HCT116 (cell line): ENCODE data around the gene APOLD1. TPM values are rescaled to one million over a fixed set of nuclear protein-coding genes. Genes with fewer than 3 reads are reported as not detected.

ENCODE experiments used
- ATAC-seq: fragments of 200-7000 bp; cut with Tn5 transposase; 2 replicates; pipeline ENCODE4 v1.9.1; 2020; ENCODE audit warnings: mild to moderate bottlenecking, moderate library complexity
- BruUV-seq: library from RNA; stranded (reverse); fragments of 400-500 nt; replicated peaks from 2 replicates; lab custom pipeline; 2021; lab: Mats Ljungman, UMichigan
- CTCF ChIA-PET: fragments of 300-600 bp; sonication (Branson Sonifier 250); formaldehyde crosslinking; loops from one replicate; lab custom pipeline; 2021; ENCODE audit warnings: antibody characterized with exemption; lab: Charles Lee
- POLR2A ChIA-PET: fragments of 300-600, 350-600 bp; sonication (Branson Sonifier 250); formaldehyde crosslinking; loops from one replicate; lab custom pipeline; 2021; ENCODE audit warnings: antibody characterized with exemption; lab: Charles Lee
- RAD21 ChIA-PET, 2 experiments: fragments of 300-600 bp; sonication (Branson Sonifier 250); formaldehyde crosslinking; loops; one replicate each; lab custom pipeline; 2023; ENCODE audit warnings: low total read pairs in 2 of 2; ENCODE audit not compliant: uncharacterized antibody in 2 of 2, unreplicated experiment in 2 of 2, low non-redundant PET in 1 of 2; lab: Charles Lee
- DNase-seq: peaks from one replicate; pipeline ENCODE4 v3.0.0-alpha.2; 2010; ENCODE audit warnings: low read depth, low spot score
- H2AFZ ChIP-seq: fragments of 200-600 bp; shearing (Covaris generic), sonication (generic); 2 replicates; pipeline ENCODE4 v1.6.1; 2017; ENCODE audit warnings: low read depth, mixed run types, mixed read lengths, antibody characterized with exemption, low read length; ENCODE audit not compliant: poor library complexity, severe bottlenecking
- H3K27ac ChIP-seq: 2 replicates; pipeline ENCODE4 v1.5.1; 2012; ENCODE audit warnings: low read depth, low read length
- H3K27me3 ChIP-seq: fragments of 200-600 bp; sonication (generic); 2 replicates; pipeline ENCODE4 v1.6.1; 2016; ENCODE audit warnings: mixed run types, low read length, mixed read lengths; ENCODE audit not compliant: insufficient read depth
- H3K36me3 ChIP-seq, 2 experiments: fragments of 200-500 bp in 1 of 2; fragments of 200-600 bp in 1 of 2; sonication (Bioruptor generic) in 1 of 2; sonication (generic) in 1 of 2; 2 replicates each; pipeline versions ENCODE4 v1.5.1 to v1.6.1; 2014 to 2016; ENCODE audit warnings: low read length in 2 of 2, inconsistent platforms in 1 of 2, mixed read lengths in 1 of 2, mixed run types in 1 of 2; ENCODE audit not compliant: insufficient read depth in 2 of 2, control insufficient read depth in 1 of 2
- H3K4me1 ChIP-seq, 2 experiments: fragments of 200-600 bp in 1 of 2; sonication (generic) in 1 of 2; 2 replicates each; pipeline versions ENCODE4 v1.5.1 to v1.6.1; 2012 to 2017; ENCODE audit warnings: low read length in 2 of 2, inconsistent platforms in 1 of 2, mild to moderate bottlenecking in 1 of 2, mixed read lengths in 1 of 2, mixed run types in 1 of 2, moderate library complexity in 1 of 2; ENCODE audit not compliant: insufficient read depth in 2 of 2, control insufficient read depth in 1 of 2
- H3K4me2 ChIP-seq: fragments of 200-600 bp; sonication (generic); 2 replicates; pipeline ENCODE4 v1.6.1; 2017; ENCODE audit warnings: mixed run types, low read length, mixed read lengths
- H3K4me3 ChIP-seq, 2 experiments: fragments of 200-600 bp in 1 of 2; sonication (generic) in 1 of 2; replicated peaks in 1 of 2; 2 replicates each; pipeline ENCODE4 v1.5.1; 2011 to 2016; ENCODE audit warnings: low read length in 2 of 2, control low read depth in 1 of 2, low read depth in 1 of 2, mild to moderate bottlenecking in 1 of 2, mixed read lengths in 1 of 2, mixed run types in 1 of 2
- H3K79me2 ChIP-seq: fragments of 200-600 bp; sonication (generic); 2 replicates; pipeline ENCODE4 v1.6.1; 2017; ENCODE audit warnings: mild to moderate bottlenecking, mixed run types, low read length, moderate library complexity, mixed read lengths; ENCODE audit not compliant: insufficient read depth
- H3K9ac ChIP-seq: fragments of 200-600 bp; sonication (generic); 2 replicates; pipeline ENCODE4 v1.6.1; 2016; ENCODE audit warnings: low read length, mixed read lengths
- H3K9me2 ChIP-seq: fragments of 200-600 bp; sonication (generic), shearing (Covaris generic); 2 replicates; pipeline ENCODE4 v1.6.1; 2017; ENCODE audit warnings: mixed run types, mild to moderate bottlenecking, moderate library complexity; ENCODE audit not compliant: insufficient read depth
- H3K9me3 ChIP-seq, 2 experiments: fragments of 200-500 bp in 1 of 2; fragments of 200-600 bp in 1 of 2; sonication (Bioruptor generic) in 1 of 2; sonication (generic) in 1 of 2; 2 replicates each; pipeline ENCODE4 v1.6.1; 2014 to 2017; ENCODE audit warnings: low read length in 2 of 2, mixed read lengths in 2 of 2, inconsistent platforms in 1 of 2, low read depth in 1 of 2, mild to moderate bottlenecking in 1 of 2, mixed run types in 1 of 2, moderate library complexity in 1 of 2; ENCODE audit not compliant: control insufficient read depth in 1 of 2, insufficient read depth in 1 of 2
- H4K20me1 ChIP-seq: fragments of 200-600 bp; sonication (generic), shearing (Covaris generic); 2 replicates; pipeline ENCODE4 v1.6.1; 2017; ENCODE audit warnings: mixed run types, mild to moderate bottlenecking, moderate library complexity; ENCODE audit not compliant: insufficient read depth
- CBX3 ChIP-seq: IDR thresholded peaks from 2 replicates; pipeline ENCODE4 v1.6.1; 2012; ENCODE audit warnings: low read depth
- CEBPB ChIP-seq: IDR thresholded peaks from 2 replicates; pipeline ENCODE4 v1.6.1; 2012; ENCODE audit warnings: low read depth
- EGR1 ChIP-seq: IDR thresholded peaks from 2 replicates; pipeline ENCODE4 v1.6.1; 2012; ENCODE audit warnings: low read depth
- ELF1 ChIP-seq: IDR thresholded peaks from 2 replicates; pipeline ENCODE4 v1.6.1; 2012; ENCODE audit warnings: low read depth, borderline replicate concordance
- FOSL1 ChIP-seq: IDR thresholded peaks from 2 replicates; pipeline ENCODE4 v1.6.1; 2012; ENCODE audit warnings: low read depth
- JUND ChIP-seq: IDR thresholded peaks from 2 replicates; pipeline ENCODE4 v1.6.1; 2012
- POLR2A ChIP-seq: IDR thresholded peaks from 2 replicates; pipeline ENCODE4 v1.7.0; 2011; ENCODE audit warnings: borderline replicate concordance; ENCODE audit not compliant: insufficient read depth, insufficient read length; ENCODE audit errors: extremely low read depth
- POLR2AphosphoS5 ChIP-seq: IDR thresholded peaks from 2 replicates; pipeline ENCODE4 v1.6.1; 2011; ENCODE audit warnings: mild to moderate bottlenecking, low read depth, low read length, moderate library complexity
- RAD21 ChIP-seq: IDR thresholded peaks from 2 replicates; pipeline ENCODE4 v1.6.1; 2012; ENCODE audit warnings: low read depth, mild to moderate bottlenecking
- SIN3A ChIP-seq: IDR thresholded peaks from 2 replicates; pipeline ENCODE4 v1.6.1; 2012; ENCODE audit warnings: low read depth
- SP1 ChIP-seq: IDR thresholded peaks from 2 replicates; pipeline ENCODE4 v1.6.1; 2012; ENCODE audit warnings: low read depth
- SRF ChIP-seq: IDR thresholded peaks from 2 replicates; pipeline ENCODE4 v1.6.1; 2012; ENCODE audit warnings: low read depth
- TCF7L2 ChIP-seq: IDR thresholded peaks from 2 replicates; pipeline ENCODE4 v1.7.0; 2011; ENCODE audit warnings: borderline replicate concordance, inconsistent platforms; ENCODE audit not compliant: insufficient read depth, insufficient read length; ENCODE audit errors: extremely low read depth
- YY1 ChIP-seq: IDR thresholded peaks from 2 replicates; pipeline ENCODE4 v1.6.1; 2011; ENCODE audit warnings: low read length, low read depth, moderate library complexity, mild to moderate bottlenecking; ENCODE audit not compliant: insufficient replicate concordance; ENCODE audit errors: extremely low read depth
- ZNF274 ChIP-seq: fragments of 200-500 bp; sonication (Bioruptor generic); IDR thresholded peaks from 2 replicates; pipeline ENCODE4 v1.6.1; 2014; ENCODE audit warnings: mild to moderate bottlenecking, low read depth, low read length, inconsistent platforms
- intact Hi-C: fragments of 100-400 bp; cut with micrococcal nuclease; formaldehyde crosslinking; loops from 2 replicates; pipeline ENCODE4 v1.10.0; 2022
- total RNA-seq: library from RNA; stranded (reverse); gene quantifications from one replicate; pipeline ENCODE4 v1.2.1, GENCODE V29; 2021; ENCODE audit not compliant: unreplicated experiment
- TF ChIP-seq, protein P1 (sequence below), 3 experiments: fragments of 200-600 bp in 1 of 3; sonication (generic) in 1 of 3; IDR thresholded peaks in 2 of 3; conservative IDR thresholded peaks in 1 of 3; 2 replicates each; pipeline ENCODE4 v1.5.1; 2012 to 2017; ENCODE audit warnings: low read depth in 2 of 3, low read length in 2 of 3, antibody characterized with exemption in 1 of 3, borderline replicate concordance in 1 of 3, control low read depth in 1 of 3, mild to moderate bottlenecking in 1 of 3, mixed read lengths in 1 of 3, mixed run types in 1 of 3, moderate library complexity in 1 of 3; ENCODE audit not compliant: insufficient read depth in 1 of 3
- TF ChIP-seq, protein P2 (sequence below): IDR thresholded peaks from 2 replicates; pipeline ENCODE4 v1.6.1; 2012
- TF ChIP-seq, protein P3 (sequence below): IDR thresholded peaks from 2 replicates; pipeline ENCODE4 v1.6.1; 2011; ENCODE audit warnings: mild to moderate bottlenecking, low read length, moderate library complexity; ENCODE audit not compliant: insufficient replicate concordance; ENCODE audit errors: extremely low read depth
- TF ChIP-seq, protein P4 (sequence below): IDR thresholded peaks from 2 replicates; pipeline ENCODE4 v1.6.1; 2012

APOLD1 gene
- total RNA-seq, 1 experiment from 2014 or later: 3.9 TPM

DNA sequence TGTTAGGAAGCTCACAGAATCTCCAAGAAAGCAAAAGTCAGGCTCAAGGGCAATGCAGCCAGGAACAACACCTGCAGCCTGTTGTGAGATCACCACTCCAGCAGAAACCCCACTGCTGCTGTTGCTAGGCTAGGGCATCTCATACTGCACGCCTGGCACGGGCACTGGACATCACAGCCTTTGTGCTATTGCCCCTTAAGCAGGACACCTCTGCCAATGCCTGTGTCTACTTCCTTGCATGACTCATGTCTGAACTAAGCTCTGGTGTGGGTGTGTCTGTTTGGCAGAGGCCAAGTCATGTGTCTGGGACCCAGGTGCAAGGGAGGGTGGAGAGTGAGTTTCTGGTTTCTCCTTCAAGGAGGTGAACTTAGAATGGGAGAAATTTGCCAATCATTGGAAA, 17.7 kb downstream of the APOLD1 start:
- Histone ChIP-seq H3K9ac (peak overlapping the region; percentile 65), H4K20me1 (no peaks in the 10 kb centered on the region), H3K9me2 (no peaks in the 10 kb centered on the region), H3K79me2 (no peaks in the 10 kb centered on the region), H3K9me3 (no peaks in the 10 kb centered on the region), H3K4me3 (peak overlapping the region in 1 of 2 experiments; percentile 45; a peak in 2 of 4 replicates), H2AFZ (no peak overlapping the region), H3K27me3 (no peaks in the 10 kb centered on the region), H3K36me3 (no peaks in the 10 kb centered on the region), H3K27ac (peak overlapping the region; percentile 40; the same call in 1 of the 2 replicates), H3K4me1 (peaks cover 34 to 64% of the 10 kb centered on the region in 2 experiments), H3K4me2 (peak overlapping the region; percentile 79)
- peak; percentile 92 for DNase-seq
- POLR2A ChIA-PET: interaction anchor here (0.7 to 3.1 kb wide), 8 partner anchors 9 to 173 kb away, joined by 3 to 21 read pairs (median 4); partner anchors contain the start of genes DDX47 and GPRC5A
- CTCF ChIA-PET: interaction anchor here (0.8 to 2.4 kb wide), 7 partner anchors 9 to 183 kb away, joined by 3 to 12 read pairs (median 4); no protein-coding TSS in a partner anchor
- intact Hi-C loops: loop anchor here (10.0 kb wide), 1 partner anchor 402 kb away; no protein-coding TSS in a partner anchor
- BruUV-seq: no TSS peak
- TF ChIP-seq, protein P1, sequence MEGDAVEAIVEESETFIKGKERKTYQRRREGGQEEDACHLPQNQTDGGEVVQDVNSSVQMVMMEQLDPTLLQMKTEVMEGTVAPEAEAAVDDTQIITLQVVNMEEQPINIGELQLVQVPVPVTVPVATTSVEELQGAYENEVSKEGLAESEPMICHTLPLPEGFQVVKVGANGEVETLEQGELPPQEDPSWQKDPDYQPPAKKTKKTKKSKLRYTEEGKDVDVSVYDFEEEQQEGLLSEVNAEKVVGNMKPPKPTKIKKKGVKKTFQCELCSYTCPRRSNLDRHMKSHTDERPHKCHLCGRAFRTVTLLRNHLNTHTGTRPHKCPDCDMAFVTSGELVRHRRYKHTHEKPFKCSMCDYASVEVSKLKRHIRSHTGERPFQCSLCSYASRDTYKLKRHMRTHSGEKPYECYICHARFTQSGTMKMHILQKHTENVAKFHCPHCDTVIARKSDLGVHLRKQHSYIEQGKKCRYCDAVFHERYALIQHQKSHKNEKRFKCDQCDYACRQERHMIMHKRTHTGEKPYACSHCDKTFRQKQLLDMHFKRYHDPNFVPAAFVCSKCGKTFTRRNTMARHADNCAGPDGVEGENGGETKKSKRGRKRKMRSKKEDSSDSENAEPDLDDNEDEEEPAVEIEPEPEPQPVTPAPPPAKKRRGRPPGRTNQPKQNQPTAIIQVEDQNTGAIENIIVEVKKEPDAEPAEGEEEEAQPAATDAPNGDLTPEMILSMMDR (IDR thresholded peaks at IDR 0.05 in 2 of 3, conservative IDR thresholded peaks at IDR 0.05 in 1 of 3; ENCODE audit: borderline replicate concordance in 1 of 3, insufficient read depth in 1 of 3, low read depth in 2 of 3, low read length in 2 of 3): no peak
- TF ChIP-seq ZNF274 (no peak), ELF1 (no peak; the same call in 1 of the 2 replicates), SP1 (peak; percentile 98), CBX3 (peak; percentile 97; the same call in 1 of the 2 replicates), JUND (peak; percentile 97), SRF (peak; percentile 65; the same call in 1 of the 2 replicates), FOSL1 (peak; percentile 92), CEBPB (peak; percentile 67; the same call in 1 of the 2 replicates), RAD21 (peak; percentile 18; the same call in 1 of the 2 replicates), YY1 (peak; percentile 37), POLR2AphosphoS5 (peak; percentile 76), TCF7L2 (peak; percentile 56), SIN3A (peak; percentile 93), POLR2A (no peak), EGR1 (peak; percentile 69; the same call in 1 of the 2 replicates)
- TF ChIP-seq, protein P2, sequence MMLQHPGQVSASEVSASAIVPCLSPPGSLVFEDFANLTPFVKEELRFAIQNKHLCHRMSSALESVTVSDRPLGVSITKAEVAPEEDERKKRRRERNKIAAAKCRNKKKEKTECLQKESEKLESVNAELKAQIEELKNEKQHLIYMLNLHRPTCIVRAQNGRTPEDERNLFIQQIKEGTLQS: no peak
- TF ChIP-seq, protein P3, sequence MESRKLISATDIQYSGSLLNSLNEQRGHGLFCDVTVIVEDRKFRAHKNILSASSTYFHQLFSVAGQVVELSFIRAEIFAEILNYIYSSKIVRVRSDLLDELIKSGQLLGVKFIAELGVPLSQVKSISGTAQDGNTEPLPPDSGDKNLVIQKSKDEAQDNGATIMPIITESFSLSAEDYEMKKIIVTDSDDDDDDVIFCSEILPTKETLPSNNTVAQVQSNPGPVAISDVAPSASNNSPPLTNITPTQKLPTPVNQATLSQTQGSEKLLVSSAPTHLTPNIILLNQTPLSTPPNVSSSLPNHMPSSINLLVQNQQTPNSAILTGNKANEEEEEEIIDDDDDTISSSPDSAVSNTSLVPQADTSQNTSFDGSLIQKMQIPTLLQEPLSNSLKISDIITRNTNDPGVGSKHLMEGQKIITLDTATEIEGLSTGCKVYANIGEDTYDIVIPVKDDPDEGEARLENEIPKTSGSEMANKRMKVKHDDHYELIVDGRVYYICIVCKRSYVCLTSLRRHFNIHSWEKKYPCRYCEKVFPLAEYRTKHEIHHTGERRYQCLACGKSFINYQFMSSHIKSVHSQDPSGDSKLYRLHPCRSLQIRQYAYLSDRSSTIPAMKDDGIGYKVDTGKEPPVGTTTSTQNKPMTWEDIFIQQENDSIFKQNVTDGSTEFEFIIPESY: peak; percentile 48
- TF ChIP-seq, protein P4, sequence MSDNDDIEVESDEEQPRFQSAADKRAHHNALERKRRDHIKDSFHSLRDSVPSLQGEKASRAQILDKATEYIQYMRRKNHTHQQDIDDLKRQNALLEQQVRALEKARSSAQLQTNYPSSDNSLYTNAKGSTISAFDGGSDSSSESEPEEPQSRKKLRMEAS: peak; percentile 91
- RAD21 ChIA-PET: no interaction called here
- peak; percentile 94 for ATAC-seq
